Fibroblast of skin of abdomen (primary cell): ENCODE results near the gene GFRA1.
A peak's percentile ranks its signal among the peaks of the same experiment; 100 is the strongest.

ENCODE experiments used
- DNase-seq: peaks from one replicate; pipeline ENCODE4 v3.0.0-alpha.2; 2013

Gene GFRA1

DNA sequence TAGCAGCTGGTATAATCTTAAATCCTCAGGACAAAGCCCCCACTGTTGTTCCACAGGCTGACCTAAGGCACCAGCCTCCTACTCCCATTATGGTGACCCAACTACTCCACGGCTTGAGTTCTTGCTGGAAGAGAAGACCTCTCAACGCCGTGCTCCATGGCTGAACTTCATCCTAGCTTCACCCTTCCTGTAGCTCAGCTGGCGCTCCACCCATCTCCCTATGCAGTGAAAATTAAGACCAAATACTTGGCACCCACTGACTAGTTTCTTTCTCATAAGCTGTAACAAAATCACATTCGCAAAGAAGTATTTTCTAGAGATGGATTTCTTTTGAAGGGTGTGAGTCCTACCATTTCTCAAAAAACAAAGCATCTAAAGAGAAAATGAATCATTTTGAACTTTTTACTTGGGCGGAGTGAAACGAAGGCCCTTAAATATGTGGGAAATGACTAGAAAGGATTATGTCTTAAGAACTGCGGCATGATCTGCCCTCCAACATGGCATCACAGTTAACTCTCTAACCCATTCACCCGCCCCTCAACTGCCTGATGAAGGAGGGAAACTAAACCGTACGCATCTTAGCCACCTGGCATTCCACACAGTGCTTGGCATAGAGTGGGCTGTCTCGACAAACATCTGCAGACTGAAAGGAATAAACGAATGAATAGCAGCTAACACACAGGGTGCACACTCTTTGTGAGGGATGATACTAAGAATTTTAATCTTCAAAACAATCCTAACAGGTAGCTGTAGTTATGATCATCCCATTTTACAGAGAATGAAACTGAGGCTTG, 32.7 kb downstream of the GFRA1 start:
- DNase-seq: no peak

GRCh38 chr10:116239229-116239628, 33.8 kb downstream of the GFRA1 start:
- DNase-seq: no peak

DNA sequence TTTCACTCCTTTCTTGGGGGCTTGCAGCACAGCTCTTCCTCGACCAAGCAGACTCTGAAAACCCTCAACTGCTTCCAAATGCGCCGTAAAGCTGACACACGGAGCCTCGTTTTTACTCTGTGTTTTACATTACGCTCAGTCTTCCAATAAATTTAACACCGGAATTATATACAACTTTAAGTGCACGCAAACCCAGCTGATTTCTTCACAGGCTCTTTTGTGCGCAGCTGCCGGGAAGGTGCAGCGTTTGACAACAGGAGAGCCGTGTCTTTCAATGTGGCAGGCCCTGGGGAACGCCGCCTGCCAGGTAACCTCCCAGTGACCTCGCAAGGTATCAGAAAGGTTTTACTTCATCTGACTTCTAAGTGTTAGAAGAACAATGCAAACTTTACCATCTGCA, 35.0 kb downstream of the GFRA1 start:
- no peak for DNase-seq

- DNase-seq: peak; percentile 10
Measured at GRCh38 chr10:116237260-116237659, 35.7 kb downstream of the GFRA1 start.

DNA sequence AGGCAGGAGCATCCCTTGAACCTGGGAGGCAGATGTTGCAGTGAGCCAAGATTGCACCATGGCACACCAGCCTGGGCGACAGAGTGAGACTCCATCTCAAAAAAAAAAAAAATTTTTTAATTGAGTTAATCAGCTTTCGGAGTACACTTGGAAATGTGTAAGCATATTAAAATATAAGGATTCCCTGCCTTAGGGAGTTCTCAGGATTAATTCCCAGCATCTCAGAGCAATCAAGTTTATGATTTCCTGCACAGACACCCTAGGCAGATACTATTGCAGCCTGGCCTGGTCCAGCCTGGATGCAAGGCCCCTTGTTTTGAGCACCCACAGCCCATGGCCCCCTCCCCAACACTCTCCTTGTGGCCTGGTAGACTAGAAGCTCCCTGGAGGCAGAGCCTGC, 39.8 kb downstream of the GFRA1 start:
- no peak for DNase-seq

GRCh38 chr10:116232613-116233012, 40.4 kb downstream of the GFRA1 start:
- no peak for DNase-seq

GRCh38 chr10:116226766-116227165, 46.2 kb downstream of the GFRA1 start:
- no peak for DNase-seq

DNA sequence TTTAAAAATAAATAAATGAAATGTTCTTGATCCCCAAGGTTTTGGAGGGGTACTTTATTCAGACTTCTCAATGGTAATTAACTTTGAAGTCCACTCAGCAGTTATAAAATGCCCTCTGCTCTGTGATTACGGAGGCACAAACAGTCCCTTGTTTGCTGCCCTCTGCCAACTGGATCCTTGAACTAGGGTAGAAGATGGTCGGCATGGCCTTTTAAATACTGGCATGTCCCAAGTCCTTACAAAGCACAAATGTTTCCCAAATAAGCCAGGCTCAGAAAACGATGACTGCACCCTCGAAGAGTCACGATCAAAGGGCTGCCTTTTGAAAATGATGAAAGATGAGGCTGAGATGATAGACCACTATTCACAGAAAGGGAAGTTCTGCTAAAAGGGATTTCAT, 47.0 kb downstream of the GFRA1 start:
- no peak for DNase-seq

DNA sequence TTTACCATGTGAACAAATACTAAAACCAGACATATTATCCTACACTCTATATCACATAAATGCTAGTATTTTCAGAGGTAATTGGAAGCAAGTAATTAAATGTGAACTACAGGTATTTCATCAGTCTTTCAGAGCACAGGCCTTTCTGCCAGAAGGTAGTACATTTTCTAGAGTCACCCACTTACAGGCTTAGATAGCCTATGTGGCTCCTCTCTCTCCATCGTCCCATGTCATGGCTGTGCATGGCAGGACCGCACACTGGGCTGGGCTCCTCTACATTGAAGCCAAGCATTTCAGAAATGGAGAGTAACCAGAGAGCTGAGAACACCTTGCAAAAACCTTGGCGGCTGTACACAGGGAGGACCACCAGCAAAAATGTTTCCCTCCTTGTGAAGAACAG, 49.7 kb downstream of the GFRA1 start:
- no peak for DNase-seq

DNA sequence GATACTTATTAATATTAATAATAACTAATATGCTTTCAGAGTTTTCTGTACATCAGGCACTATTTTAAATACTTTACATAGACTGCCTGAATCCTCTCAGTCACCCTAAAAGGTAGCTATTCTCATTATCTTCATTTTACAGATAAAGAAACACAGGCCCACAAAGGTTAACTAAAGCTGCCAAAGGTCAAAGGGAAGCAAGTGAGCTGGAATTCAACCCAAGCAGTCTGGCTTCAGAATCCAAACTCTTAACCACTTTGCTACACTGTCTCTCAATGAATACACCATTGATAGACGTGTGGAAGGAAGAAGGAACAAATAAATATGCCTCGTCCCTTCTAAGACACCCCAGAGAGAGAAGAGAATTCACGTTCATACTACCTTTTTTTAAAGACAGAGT, 52.0 kb downstream of the GFRA1 start:
- no peak for DNase-seq

GRCh38 chr10:116216676-116217075, 56.3 kb downstream of the GFRA1 start:
- no peak for DNase-seq

DNA sequence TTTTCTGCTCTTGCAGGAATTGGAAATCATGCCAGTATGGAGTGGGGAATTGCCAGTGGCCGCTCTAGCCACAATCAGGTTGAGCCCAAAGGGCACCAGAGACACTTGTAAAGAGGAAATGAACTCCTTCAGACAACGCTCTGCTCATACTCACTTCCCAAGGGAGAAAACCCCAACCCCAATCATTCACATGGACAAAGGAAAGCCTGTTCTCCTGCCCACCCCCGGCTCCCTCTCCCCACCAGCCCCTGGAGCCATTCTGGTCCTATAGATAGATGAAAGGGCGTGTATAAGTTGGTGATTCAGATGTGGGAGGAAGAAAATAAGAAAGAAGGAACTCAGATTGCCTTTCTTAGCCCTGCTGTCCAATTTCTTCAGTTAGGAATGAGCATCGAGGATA, 57.4 kb downstream of the GFRA1 start:
- DNase-seq: no peak

DNA sequence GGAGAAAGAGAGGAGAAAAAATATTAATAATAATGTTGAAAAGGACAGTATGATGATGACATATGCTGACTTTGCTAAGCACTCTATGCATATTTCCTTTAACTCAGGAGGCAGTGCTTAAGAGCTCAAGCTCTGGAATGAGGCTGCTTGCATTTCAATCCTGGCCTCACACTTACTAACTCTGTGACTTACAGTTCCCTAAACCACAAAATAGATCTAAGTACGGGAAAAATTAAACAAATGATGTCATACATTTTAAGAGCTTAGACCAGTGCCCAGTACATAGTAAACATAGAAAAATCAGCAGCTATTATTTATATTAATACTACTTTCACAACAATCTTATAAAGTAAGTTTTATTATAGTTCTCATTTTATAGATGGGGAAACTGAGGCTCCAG, 61.3 kb downstream of the GFRA1 start:
- peak; percentile 83 for DNase-seq

DNA sequence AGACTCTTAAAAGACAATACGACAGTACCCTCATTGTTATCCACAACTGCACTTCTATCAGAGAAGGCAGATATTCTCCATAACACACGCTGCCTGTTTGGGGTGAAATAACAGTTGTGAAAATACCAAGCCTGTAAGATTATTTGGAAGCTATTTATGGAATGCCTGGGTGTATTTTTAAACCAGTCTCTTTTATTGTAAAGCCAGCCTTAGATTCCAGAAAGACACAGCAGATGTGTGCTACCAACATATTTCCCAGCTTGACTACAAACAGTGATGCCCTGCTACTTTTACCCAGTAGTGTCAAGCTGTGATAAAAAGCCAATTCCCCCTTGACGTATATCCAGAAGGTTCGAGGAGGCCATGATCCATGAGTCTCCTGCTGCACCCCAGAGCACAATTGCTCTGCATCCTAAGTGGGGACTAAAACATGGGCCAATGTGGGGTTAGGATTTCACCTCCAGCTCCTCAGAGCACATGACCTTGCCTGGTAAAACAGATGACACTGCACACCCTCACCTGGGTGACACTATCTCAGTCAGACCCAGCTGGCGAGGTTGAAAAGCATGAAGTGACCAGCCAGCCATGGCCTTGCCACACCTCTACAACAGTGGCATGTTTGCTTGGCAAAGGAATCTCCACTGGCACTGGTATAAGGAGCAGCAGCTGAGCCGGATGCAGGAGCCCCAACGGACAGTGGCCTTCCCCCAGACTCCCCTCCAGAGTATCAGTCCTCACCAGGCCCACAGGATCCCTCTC, 62.2 kb downstream of the GFRA1 start:
- DNase-seq: peak; percentile 28

GRCh38 chr10:116209781-116210180, 63.2 kb downstream of the GFRA1 start:
- no peak for DNase-seq

- DNase-seq: no peak
Measured at GRCh38 chr10:116208956-116209567, 63.9 kb downstream of the GFRA1 start.

- DNase-seq: no peak
Measured at GRCh38 chr10:116207690-116208089, 65.3 kb downstream of the GFRA1 start.

DNA sequence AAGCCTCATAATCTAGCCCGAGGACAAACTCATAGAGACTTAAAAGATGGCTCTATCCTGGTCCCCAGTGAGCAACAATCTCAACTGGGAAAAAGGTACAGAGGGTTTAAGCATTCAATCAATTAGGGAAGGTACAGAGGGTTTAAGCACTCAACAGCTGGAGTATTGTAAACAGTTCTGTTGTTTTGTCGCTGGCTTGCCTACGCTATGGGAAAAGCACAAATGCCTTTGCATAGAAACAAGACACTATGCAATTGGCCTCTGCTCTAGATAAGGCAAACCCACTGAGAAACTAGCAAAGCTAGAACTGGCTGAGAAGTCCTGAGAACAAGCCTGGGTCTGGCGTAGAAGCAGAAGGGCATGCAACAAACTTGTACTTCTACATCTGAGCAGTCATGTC, 69.3 kb downstream of the GFRA1 start:
- no peak for DNase-seq

GRCh38 chr10:116201670-116202430, 71.2 kb downstream of the GFRA1 start:
- no peak for DNase-seq

DNA sequence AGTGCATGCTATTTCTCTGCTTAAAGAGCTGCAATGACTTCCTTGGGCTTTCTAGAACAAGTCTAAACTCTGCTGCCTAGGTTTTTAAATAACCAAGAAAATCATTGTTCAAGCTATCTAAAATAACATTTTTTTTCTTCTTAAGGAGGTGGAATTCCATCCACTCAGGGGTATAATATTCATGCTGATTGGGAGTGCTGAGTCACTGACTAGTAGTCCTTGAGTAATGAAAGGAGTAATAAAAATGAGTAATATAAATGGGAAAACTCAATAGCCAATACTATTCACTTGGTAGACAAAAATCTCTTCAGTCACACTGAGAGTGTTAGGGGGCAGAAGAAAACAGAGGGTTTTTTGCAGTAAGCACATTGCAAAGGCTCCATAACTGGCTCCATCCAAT, 72.0 kb downstream of the GFRA1 start:
- DNase-seq: peak; percentile 38

DNA sequence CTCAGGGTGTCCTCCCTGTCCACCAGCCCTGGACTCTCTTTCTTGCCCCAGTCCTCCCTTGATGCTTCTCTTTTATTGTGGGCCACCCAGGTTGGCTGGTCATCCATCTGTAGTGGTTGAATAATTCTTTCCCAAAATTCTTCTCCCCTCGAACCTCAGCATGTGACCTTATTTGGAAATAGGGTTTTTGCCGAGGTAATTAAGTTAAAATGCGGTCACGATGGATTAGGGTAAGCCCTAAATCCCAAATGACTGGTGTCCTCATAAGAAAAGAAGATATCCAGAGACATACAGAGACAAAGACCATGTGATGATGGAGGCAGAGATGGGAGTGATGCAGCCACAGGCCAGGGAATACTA, 74.3 kb downstream of the GFRA1 start:
- no peak for DNase-seq

- DNase-seq: no peak
Measured at GRCh38 chr10:116197946-116198675, 74.9 kb downstream of the GFRA1 start.
